ENCODE data around the gene PCDHA1.
"Not testable (repeated sequence)": the region's sequence is repeated elsewhere in the genome, so short reads cannot be mapped to it uniquely, and the experiment has no call there.

PCDHA1 gene

GRCh38 chr5:140849831-140850634 lies 64.1 kb downstream of the PCDHA1 start:
- H4K20me1 ChIP-seq (ENCODE audit: control insufficient read depth, insufficient read depth, low read depth, low read length); H3F3A ChIP-seq (ENCODE audit: control insufficient read depth, insufficient read depth): not testable (repeated sequence)

GRCh38 chr5:140855772-140856674 lies 70.1 kb downstream of the PCDHA1 start, which contains the start of gene PCDHA10:
PCDHA10 (plus strand) TSS chr5:140855897; CDS start chr5:140856049, 152 bp downstream.
- no peaks in the 10 kb centered on the region for H3K27me3 ChIP-seq (ENCODE audit: control insufficient read depth, low read length)
- no peaks in the 10 kb centered on the region for H4K20me1 ChIP-seq (ENCODE audit: control insufficient read depth, insufficient read depth, low read depth, low read length)
- H3K4me2 ChIP-seq (ENCODE audit: low read length): no peak within 1 kb of the TSS
- H3K36me3 ChIP-seq (ENCODE audit: control insufficient read depth, low read length): no peaks in the 10 kb centered on the region
- H3K4me1 ChIP-seq (ENCODE audit: control insufficient read depth, low read length): no peaks in the 10 kb centered on the region
- no peaks in the 10 kb centered on the region for H3F3A ChIP-seq (ENCODE audit: control insufficient read depth, insufficient read depth)
- no peaks in the 10 kb centered on the region for H3K9me2 ChIP-seq (replicated peaks; ENCODE audit: control insufficient read depth, low read length)
- H3K79me2 ChIP-seq (ENCODE audit: control insufficient read depth, low read length): no peaks in the 10 kb centered on the region
- TF ChIP-seq EZH2phosphoT487 (IDR thresholded peaks at IDR 0.05; ENCODE audit: borderline replicate concordance, low read length): no peak
- peak; percentile 18 for TF ChIP-seq CTCF (IDR thresholded peaks at IDR 0.05; ENCODE audit: low read depth, low read length, poor library complexity, severe bottlenecking)
- H3K27ac ChIP-seq (ENCODE audit: low read depth, low read length): no peak within 1 kb of the TSS
- no peak within 1 kb of the TSS for H3K4me3 ChIP-seq (ENCODE audit: low read length)
- no peaks in the 10 kb centered on the region for H3K9me3 ChIP-seq (ENCODE audit: control insufficient read depth, insufficient read depth, low read length)

More at GRCh38 chr5:140849831-140850634, 64.1 kb downstream of the PCDHA1 start:
- not testable (repeated sequence) for H3K79me2 ChIP-seq (ENCODE audit: control insufficient read depth, low read length); H3K36me3 ChIP-seq (ENCODE audit: control insufficient read depth, low read length); H3K4me1 ChIP-seq (ENCODE audit: control insufficient read depth, low read length); H3K4me3 ChIP-seq (ENCODE audit: low read length); H3K4me2 ChIP-seq (ENCODE audit: low read length); H3K9me3 ChIP-seq (ENCODE audit: control insufficient read depth, insufficient read depth, low read length); H3K27ac ChIP-seq (ENCODE audit: low read depth, low read length); H3K27me3 ChIP-seq (ENCODE audit: control insufficient read depth, low read length); H3K9me2 ChIP-seq (replicated peaks; ENCODE audit: control insufficient read depth, low read length)

GRCh38 chr5:140857177-140857986 lies 71.4 kb downstream of the PCDHA1 start:
- H3K4me2 ChIP-seq (ENCODE audit: low read length): no peak overlapping the region
- H3K9me3 ChIP-seq (ENCODE audit: control insufficient read depth, insufficient read depth, low read length): no peaks in the 10 kb centered on the region
- H3K36me3 ChIP-seq (ENCODE audit: control insufficient read depth, low read length): no peaks in the 10 kb centered on the region
- no peak overlapping the region for H3K4me3 ChIP-seq (ENCODE audit: low read length)
- no peaks in the 10 kb centered on the region for H3K9me2 ChIP-seq (replicated peaks; ENCODE audit: control insufficient read depth, low read length)
- no peaks in the 10 kb centered on the region for H4K20me1 ChIP-seq (ENCODE audit: control insufficient read depth, insufficient read depth, low read depth, low read length)
- no peaks in the 10 kb centered on the region for H3K79me2 ChIP-seq (ENCODE audit: control insufficient read depth, low read length)
- H3F3A ChIP-seq (ENCODE audit: control insufficient read depth, insufficient read depth): no peaks in the 10 kb centered on the region
- TF ChIP-seq EZH2phosphoT487 (IDR thresholded peaks at IDR 0.05; ENCODE audit: borderline replicate concordance, low read length): no peak
- TF ChIP-seq CTCF (IDR thresholded peaks at IDR 0.05; ENCODE audit: low read depth, low read length, poor library complexity, severe bottlenecking): no peak
- no peak overlapping the region for H3K27ac ChIP-seq (ENCODE audit: low read depth, low read length)
- H3K27me3 ChIP-seq (ENCODE audit: control insufficient read depth, low read length): no peaks in the 10 kb centered on the region
- H3K4me1 ChIP-seq (ENCODE audit: control insufficient read depth, low read length): no peaks in the 10 kb centered on the region

All from DOHH2 (cell line).